GM23338 (cell line): ENCODE results near the gene ST8SIA6. TPM values are rescaled to one million over a fixed set of nuclear protein-coding genes. Genes with fewer than 3 reads are reported as not detected.

Source experiments
- CTCF ChIP-seq, 2 experiments: fragments of 200-600 bp in 1 of 2; sonication (generic) in 1 of 2; conservative IDR thresholded peaks; 2 replicates each; pipeline versions ENCODE4 v1.5.1 to v1.6.1; 2016 to 2017; ENCODE audit warnings: antibody characterized with exemption in 2 of 2, low read depth in 2 of 2, mild to moderate bottlenecking in 2 of 2, moderate library complexity in 1 of 2
- ETS1 ChIP-seq: IDR thresholded peaks from 2 replicates; pipeline ENCODE4 v1.6.1; 2016; ENCODE audit warnings: antibody characterized with exemption
- JUNB ChIP-seq: IDR thresholded peaks from one replicate; pipeline ENCODE4 v1.6.1; 2016; ENCODE audit warnings: antibody characterized with exemption; ENCODE audit not compliant: unreplicated experiment
- POLR2AphosphoS5 ChIP-seq: IDR thresholded peaks from 2 replicates; pipeline ENCODE4 v1.6.1; 2016; ENCODE audit warnings: antibody characterized with exemption, low read depth
- STAT1 ChIP-seq: IDR thresholded peaks from one replicate; pipeline ENCODE4 v1.6.1; 2016; ENCODE audit warnings: antibody characterized with exemption; ENCODE audit not compliant: unreplicated experiment
- ZNF331 ChIP-seq: fragments of 250-450 bp; sonication (Bioruptor Pico); IDR thresholded peaks from 2 replicates; pipeline ENCODE4 v1.5.0; 2020; ENCODE audit warnings: low read depth, mild to moderate bottlenecking, moderate library complexity
- ZNF462 ChIP-seq: fragments of 250-450 bp; sonication (Bioruptor Pico); IDR thresholded peaks from 2 replicates; pipeline ENCODE4 v1.5.0; 2020; ENCODE audit warnings: mild to moderate bottlenecking, moderate library complexity
- polyA plus RNA-seq: library from polyadenylated mRNA; unstranded; fragments of >200 nt; fragmentation: Nextera tagmentation; extraction: Ambion mirVana; gene quantifications from 2 replicates; pipeline ENCODE4 v1.2.1, GENCODE V29; 2016
- total RNA-seq: library from RNA; depleted of rRNA; stranded (reverse); fragments of >200 nt; shearing (Covaris generic); gene quantifications from 2 replicates; pipeline ENCODE4 v1.2.3, GENCODE V29; 2014

The ST8SIA6 gene
- total and polyA plus RNA-seq, 2 experiments from 2014 or later = 1.6 to 2.3 TPM

GRCh38 chr10:17383801-17384555 is 70.4 kb downstream of the ST8SIA6 start (continued):
- TF ChIP-seq ZNF462 (CRISPR knock-in tag) (no peak), POLR2AphosphoS5 (no peak), ETS1 (no peak), STAT1 (no peak), CTCF (conservative IDR thresholded peaks at IDR 0.05; ENCODE audit: low read depth in 2 of 2) (no peak), JUNB (no peak), ZNF331 (CRISPR knock-in tag) (no peak)
